Measurements from ENCODE around the gene E2F4.

DNA sequence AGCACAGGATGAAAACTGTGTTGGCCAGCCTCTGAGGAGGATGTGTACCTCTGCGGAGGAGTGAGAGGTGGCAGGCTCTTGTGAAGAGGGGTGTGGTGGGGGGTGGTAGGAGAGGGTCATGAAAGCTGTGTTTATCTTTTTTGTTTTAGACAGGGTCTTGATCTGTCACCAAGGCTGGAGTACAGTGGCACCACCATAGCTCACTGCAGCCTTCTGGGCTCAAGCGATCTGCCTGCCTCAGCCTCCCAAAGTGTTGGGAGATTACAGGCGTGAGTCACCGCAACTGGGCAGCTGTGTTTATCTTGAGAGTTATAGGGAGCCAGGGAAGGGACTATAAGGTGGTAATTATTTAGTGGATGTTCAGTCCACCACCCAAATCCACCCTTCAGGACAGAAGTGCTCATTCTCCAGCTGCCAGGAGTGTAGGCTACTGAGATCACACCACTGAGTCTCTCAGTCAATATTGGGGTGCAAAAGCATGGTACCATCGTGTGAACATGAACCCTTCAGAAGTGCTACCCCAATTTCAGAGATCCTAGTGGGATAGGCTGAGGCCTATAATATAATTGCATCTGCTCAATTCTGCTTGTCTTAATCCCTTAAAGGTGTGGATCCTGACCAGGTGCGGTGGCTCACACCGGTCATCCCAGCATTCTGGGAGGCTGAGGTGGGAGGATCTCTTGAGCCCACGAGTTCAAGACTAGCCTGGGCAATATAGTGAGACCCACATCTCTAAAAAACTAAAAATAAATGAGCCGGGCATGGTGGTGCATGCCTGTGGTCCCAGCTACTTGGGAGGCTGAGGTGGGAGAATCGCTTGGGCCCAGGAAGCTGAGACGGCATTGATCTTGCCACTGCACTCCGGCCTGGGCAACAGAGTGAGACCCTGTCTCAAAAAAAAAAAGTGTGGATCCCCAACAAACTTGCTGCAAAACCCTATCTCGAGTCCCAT, 1.2 kb upstream of the E2F4 start:
- TF ChIP-seq CTCF (IDR thresholded peaks at IDR 0.05; ENCODE audit: insufficient read depth, low read depth, low read length) (no peak), EZH2 (IDR thresholded peaks at IDR 0.05; ENCODE audit: insufficient read depth, low read length) (no peak)
